ENCODE results near the gene VPREB3.

- no peak for TF ChIP-seq CTCF (IDR thresholded peaks at IDR 0.05)
- no peak for TF ChIP-seq EZH2 (IDR thresholded peaks at IDR 0.05)
Observed at GRCh38 chr22:23760056-23760455, 5.8 kb upstream of the VPREB3 start.
